KG1 (cell line): ENCODE data around the gene TRPM3.
"Not testable (repeated sequence)": the region's sequence is repeated elsewhere in the genome, so short reads cannot be mapped to it uniquely, and the experiment has no call there.

ENCODE experiments used
- DNase-seq: peaks from one replicate; lab custom pipeline; 2025; lab: John Stamatoyannopoulos, UW

Gene TRPM3

GRCh38 chr9:70749066-70749465 is 372.4 kb downstream of the TRPM3 start:
- no peak for DNase-seq

DNA sequence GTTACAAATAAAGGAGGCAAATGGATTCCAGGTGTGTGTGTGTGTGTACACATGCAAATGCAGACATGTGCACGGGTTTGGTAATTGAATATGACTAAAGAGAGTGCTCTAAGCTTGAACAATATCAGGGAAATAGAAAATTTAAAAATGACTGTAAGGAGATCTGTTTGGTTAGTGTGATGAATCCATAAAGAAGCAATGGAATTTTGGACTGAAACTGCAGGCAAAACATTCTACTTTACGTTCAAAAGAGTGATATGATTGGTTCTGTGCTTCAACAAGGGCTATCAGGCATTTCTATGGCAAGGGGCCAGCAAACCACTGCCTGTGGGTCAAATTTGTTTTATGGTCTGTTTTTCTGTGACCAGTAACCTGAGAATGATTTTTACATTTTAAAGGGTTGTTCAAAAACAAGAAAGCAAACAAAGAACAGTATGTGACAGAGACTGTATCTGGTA is 374.1 kb downstream of the TRPM3 start:
- no peak for DNase-seq

GRCh38 chr9:70746760-70747159 is 374.7 kb downstream of the TRPM3 start:
- no peak for DNase-seq

GRCh38 chr9:70746316-70746715 is 375.1 kb downstream of the TRPM3 start:
- no peak for DNase-seq

GRCh38 chr9:70724794-70725193 is 396.6 kb downstream of the TRPM3 start:
- DNase-seq: not testable (repeated sequence)

DNA sequence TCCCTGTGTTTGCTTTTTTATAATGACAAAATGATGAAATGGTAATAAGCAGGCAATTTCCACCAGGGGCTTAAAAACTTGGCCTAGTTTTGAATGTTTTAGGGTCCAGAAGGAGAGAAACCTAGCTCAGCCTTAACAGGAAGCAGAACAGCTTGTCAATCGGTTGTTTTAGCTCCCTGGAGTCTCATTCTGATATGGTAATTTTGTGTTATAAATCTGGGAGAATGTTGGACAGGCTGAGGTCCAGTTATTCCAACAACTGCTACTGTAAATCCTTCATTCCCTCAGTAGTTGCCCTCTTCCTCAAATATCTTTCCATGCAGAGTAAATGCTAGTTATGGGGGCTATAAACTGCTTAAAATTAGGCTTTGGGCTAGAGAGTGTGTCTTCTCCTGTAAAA is 397.4 kb downstream of the TRPM3 start:
- DNase-seq: not testable (repeated sequence)

GRCh38 chr9:70706797-70707196 is 414.6 kb downstream of the TRPM3 start:
- DNase-seq: not testable (repeated sequence)

DNA sequence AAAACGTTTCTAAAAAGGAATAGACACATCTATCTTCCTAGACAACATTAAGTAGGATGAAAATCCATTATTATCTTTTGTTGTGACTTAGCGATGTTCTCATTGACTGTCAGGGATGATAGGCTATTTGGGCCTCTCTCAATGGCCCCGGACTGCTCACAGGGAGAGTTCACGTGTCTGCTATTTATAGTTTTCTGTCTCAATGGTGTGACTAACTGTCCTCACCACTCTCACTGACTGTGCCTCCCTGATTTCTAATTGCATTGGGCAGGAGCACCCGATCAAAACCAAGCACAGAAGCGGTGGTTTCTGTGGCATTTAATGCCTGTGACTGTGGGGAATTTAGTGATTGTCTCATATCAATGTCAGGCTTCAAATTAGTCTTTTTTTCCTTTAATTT is 420.3 kb downstream of the TRPM3 start:
- no peak for DNase-seq

DNA sequence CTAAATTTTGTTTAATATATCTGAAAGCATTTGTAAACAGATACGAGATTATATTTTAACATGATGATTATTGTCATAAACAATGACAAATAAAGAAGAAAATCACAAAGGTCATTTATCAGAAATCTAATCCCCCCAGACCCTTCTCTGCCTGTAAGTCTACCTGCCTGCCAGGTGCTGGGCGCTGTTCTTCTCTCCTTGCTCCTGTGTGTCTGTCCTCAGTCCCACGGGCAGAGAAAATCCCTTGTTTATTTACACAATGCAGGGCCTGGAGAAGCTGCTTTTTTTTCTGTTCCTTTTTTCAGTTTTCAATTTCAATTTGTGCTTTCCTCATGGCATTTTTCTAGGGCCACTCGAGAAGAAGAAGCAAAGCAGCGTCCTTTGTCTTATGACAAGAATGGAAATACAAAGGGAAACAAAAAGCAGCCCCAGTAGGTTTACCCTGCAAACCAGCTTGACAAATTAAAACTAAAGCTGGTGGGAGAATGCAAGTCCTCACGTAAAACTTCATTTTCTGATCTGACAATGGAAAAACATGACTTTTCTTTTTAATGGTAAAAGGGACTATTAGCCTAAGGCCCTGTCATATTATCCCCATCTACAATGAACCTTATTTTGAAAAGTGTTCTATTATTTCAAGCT is 424.6 kb downstream of the TRPM3 start:
- no peak for DNase-seq

GRCh38 chr9:70694758-70695157 is 426.7 kb downstream of the TRPM3 start:
- DNase-seq: no peak

DNA sequence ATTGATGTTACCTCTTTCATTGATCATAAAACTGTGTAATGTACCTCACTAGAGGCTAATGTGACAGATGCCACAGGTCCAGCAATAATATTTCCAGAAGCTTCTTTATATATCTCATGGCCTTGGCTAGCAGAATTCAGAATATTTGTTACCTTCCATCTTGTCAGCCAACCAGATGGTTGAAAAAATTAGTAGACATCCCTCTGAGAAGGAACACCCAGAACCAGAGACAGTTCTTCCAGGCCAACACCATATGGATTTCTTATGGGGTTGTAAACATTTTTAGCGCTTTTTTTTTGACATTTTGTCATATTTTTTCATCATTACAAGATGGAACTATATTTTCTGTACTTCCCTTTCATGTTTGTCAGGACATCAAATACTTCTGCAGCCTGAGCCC is 428.2 kb downstream of the TRPM3 start:
- no peak for DNase-seq

DNA sequence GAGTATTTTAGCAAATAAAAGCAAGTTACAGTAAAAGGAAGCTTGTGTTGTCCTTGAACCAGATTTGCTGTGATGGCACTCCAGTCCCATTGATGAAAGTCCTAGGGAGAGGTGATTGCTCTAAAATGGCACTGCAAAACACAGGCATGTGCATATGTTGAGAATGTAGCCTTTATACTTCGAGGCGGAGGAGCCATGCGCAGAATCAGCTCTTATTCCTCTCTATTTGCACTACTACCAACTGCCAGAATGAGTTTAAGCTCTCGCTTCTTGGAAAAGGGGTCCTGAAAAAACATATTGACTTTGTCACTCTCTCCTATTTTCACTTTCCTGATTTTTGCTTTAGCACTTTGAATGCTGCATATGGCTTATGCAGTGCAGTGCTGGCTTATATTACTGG is 429.0 kb downstream of the TRPM3 start:
- DNase-seq: no peak

DNA sequence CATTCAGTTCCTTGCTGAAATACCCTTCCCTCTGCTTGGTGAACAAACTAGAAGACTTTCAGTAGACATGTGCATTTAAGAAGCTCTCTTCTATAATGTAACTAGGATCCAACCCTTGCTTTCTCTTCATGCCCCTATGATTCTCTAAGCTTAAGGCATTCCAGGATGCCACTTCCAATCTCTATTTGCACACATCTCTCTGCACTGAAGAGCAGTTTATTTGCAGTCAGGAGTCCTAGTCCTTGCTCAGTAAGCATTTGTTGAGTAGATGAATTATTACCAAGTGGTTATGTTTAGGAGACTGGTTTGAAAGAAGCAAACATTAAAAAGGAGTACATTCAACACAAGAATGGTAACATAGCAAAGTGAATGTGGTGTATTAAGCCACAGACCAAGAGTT is 432.7 kb downstream of the TRPM3 start:
- no peak for DNase-seq

- DNase-seq: no peak
Observed at GRCh38 chr9:70683841-70684240, 437.6 kb downstream of the TRPM3 start.

GRCh38 chr9:70682298-70682697 is 439.1 kb downstream of the TRPM3 start:
- DNase-seq: no peak

DNA sequence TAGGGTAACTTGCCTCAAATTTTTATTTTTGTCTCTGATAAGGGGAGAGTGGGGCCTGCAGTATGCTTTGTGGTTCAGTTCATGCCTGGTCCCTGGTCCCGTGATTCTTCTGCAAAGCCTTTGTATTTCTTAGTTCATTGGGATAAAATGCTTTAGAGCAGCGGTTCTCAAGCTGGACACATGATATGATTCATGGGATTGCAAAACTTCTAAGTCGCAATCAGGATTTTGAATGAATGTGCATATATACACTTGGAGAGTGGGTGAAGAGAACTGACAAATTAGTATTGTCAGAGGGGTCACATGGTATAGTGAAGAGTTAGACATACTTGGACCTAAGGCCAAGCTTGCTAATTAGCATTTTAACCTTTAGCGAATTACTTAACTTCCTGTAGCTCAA is 441.6 kb downstream of the TRPM3 start:
- no peak for DNase-seq

GRCh38 chr9:70678153-70678552 is 443.3 kb downstream of the TRPM3 start:
- DNase-seq: no peak

DNA sequence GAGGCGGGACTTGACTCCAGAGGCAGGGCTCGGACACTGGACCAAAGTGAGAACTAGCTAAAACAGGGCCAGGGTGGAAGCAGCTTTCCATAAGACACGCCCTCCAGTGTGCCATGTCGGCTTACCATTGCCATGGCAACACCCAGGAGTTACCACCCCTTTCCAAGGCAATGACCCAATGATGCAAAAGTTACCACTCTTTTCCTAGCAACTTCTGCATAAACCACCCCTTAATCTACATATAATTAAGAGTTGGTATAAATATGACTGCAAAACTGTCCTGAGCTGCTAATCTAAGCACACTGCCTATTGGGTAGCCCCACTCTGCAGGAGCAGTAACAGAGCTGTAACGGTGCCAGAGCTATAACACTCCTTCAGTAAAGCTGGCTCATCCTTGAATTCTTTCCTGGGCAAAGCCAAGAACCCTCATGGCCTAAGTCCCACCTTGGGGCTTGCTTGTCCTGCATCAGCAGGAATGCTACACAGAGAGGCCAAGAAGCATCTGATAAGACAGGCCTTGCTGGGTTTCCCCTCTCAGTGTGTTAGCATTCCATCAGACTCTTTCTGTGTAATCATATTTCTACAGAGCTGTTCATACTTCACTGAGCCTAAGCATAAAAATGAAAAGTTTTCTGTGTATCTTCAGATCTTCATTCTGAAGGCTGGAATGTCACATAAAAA is 444.2 kb downstream of the TRPM3 start:
- no peak for DNase-seq

DNA sequence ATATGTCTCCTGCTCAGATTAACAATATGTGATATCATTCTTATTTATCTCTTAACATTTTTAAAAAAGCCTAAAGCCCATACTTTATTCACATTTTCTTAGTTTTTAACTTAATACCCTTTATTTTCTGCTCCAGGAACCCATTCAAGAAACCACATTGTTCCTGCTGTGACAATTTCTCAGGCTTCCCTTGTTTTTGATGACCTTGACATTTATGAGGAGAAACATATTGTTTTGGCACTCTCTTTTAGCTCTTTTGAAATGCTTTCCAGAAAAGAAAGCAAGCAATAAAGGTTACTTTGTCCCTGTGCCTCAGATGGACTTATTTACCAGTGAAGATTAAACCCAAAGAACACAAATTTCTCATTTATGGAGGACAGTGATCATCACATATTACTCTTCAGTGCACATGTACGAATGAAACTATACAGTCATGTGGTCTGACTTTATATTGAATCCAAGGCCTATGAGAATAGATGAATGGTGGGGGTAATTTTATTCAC is 445.5 kb downstream of the TRPM3 start:
- DNase-seq: no peak

DNA sequence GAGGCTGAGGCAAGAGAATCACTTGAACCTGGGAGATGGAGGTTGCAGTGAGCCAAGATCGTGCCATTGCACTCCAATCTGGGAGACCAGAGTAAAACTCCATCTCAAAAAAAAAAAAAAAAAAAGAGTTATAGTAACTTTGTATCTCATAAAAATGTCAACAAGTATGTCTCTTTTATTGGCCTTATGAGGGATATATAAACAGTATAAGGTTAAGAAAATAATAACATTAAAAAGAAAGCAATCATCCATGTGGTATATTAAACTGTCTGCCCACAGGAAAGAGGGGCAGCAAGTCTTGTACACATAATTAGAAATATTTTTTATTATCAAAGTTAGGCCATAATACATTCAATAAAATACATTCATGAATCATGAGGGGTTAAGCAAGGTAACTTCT is 447.6 kb downstream of the TRPM3 start:
- no peak for DNase-seq

DNA sequence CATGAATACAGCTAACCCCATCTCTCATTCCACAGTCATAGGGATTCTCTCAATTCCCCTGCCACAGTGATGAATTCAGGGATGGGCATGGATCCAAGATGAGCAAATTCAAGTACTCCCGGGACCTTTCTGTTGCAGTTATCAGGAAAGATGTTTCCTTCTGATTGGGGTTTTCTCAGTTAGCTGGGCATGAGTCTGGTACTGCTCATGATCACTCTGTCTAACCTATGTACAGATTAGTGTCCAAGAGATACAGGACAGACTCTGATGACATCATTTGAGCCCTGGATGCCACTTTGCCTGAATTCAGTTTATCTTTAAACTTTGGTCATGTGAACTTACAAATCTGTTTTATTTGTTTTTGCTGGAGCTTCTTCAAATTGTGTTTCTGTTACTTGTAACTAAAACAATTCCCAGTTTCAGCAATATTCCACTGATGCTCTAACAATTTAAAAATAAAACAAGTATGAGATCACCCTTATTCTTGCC is 449.2 kb downstream of the TRPM3 start:
- no peak for DNase-seq

DNA sequence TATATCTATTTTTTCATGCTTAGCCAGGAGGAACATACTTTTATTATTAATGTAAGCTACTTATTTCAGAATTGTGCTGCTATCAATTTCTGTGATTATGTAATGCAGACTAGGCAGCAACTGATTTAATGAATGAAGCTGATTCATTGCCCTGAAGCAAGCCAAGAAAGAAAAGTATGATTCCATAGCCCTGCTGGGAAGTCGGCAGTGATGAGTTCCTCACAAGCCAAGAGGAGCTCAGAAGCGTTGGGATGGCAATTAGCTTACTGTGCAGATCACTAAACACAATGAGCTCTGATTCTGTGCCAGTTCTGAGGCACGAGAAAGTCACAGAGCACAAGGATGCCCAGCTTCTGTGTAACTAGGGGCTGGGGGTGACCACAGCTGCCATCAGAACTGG is 452.7 kb downstream of the TRPM3 start:
- DNase-seq: no peak

DNA sequence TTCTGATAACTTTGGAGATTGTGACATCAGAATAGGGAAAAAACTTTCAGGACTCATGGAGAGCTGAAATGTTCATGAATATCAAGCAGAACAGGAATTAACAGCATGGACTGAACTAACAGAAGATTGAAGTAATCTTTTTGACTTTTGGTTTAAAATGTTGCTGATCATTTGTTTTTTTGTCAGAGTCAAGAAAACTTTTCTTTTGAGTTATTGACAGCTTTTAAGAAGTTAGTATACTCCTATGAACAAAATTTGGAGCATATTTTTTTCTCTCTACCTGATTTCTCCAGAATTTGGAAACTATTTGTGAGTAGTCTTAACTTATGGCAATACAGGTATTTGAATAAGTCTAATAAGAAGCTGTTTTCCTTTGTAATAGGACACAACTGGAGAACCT is 462.7 kb downstream of the TRPM3 start:
- no peak for DNase-seq

- no peak for DNase-seq
Observed at GRCh38 chr9:70656281-70656680, 465.1 kb downstream of the TRPM3 start.
